A549 (cell line): ENCODE results near the gene CDH11. TPM values are rescaled to one million over a fixed set of nuclear protein-coding genes. Genes with fewer than 3 reads are reported as not detected.

Source experiments
- ATAC-seq, 2 experiments: fragments of 200-7000 bp in 1 of 2; fragments of >200 bp in 1 of 2; cut with Nextera tagmentation in 1 of 2; cut with Tn5 transposase in 1 of 2; 3 replicates each; pipeline versions ENCODE4 v1.8.0 to v1.9.1; 2018 to 2020; ENCODE audit warnings: mild to moderate bottlenecking in 1 of 2, moderate library complexity in 1 of 2
- CTCF ChIA-PET: fragments of 300-600 bp; sonication (Branson Sonifier 250); formaldehyde crosslinking; extraction: SDS; loops from one replicate; lab custom pipeline; 2021; ENCODE audit warnings: antibody characterized with exemption, inconsistent platforms; lab: Yijun Ruan, JAX
- POLR2A ChIA-PET: fragments of 350-600 bp; formaldehyde crosslinking; extraction: SDS; loops from one replicate; lab custom pipeline; 2021; ENCODE audit warnings: antibody characterized with exemption, inconsistent platforms; lab: Yijun Ruan, JAX
- DNase-seq, 2 experiments: peaks; one replicate each; pipeline versions ENCODE4 v3.0.0 to v3.0.0-alpha.2; 2011 to 2016; ENCODE audit warnings: low read depth in 1 of 2, low spot score in 1 of 2
- FAIRE-seq: peaks from 2 replicates; lab custom pipeline; 2011; peaks lifted over from hg19 to GRCh38; lab: Jason Lieb, UNC
- H3K27ac ChIP-seq, 2 experiments: fragments of >200 bp; sonication (Bioruptor Twin); formaldehyde crosslinking; 3 replicates each; pipeline ENCODE4 v1.5.1; 2016 to 2017
- H3K4me1 ChIP-seq: fragments of >200 bp; sonication (Bioruptor Twin); formaldehyde crosslinking; 3 replicates; pipeline ENCODE4 v1.6.1; 2016
- H3K4me2 ChIP-seq: fragments of >200 bp; sonication (Bioruptor Twin); formaldehyde crosslinking; 3 replicates; pipeline ENCODE4 v1.6.1; 2016
- H3K4me3 ChIP-seq: fragments of >200 bp; sonication (Bioruptor Twin); formaldehyde crosslinking; 3 replicates; pipeline ENCODE4 v1.5.1; 2016
- H3K9me3 ChIP-seq: fragments of >200 bp; sonication (Bioruptor Twin); formaldehyde crosslinking; 3 replicates; pipeline ENCODE4 v1.6.1; 2016
- BHLHE40 ChIP-seq: IDR thresholded peaks from 2 replicates; pipeline ENCODE4 v1.6.1; 2012; ENCODE audit warnings: low read depth, low read length, inconsistent platforms
- CBX2 ChIP-seq: fragments of 200-600 bp; sonication (generic); IDR thresholded peaks from 2 replicates; pipeline ENCODE4 v1.6.1; 2016; ENCODE audit warnings: low read depth, mild to moderate bottlenecking, borderline replicate concordance
- CEBPB ChIP-seq, 2 experiments: fragments of >200 bp in 1 of 2; sonication (Bioruptor Twin) in 1 of 2; formaldehyde crosslinking in 1 of 2; IDR thresholded peaks; 2 replicates each; pipeline ENCODE4 v1.6.1; 2012 to 2016
- CHD2 ChIP-seq: fragments of 150-350 bp; IDR thresholded peaks from 2 replicates; pipeline ENCODE4 v1.6.1; 2014; ENCODE audit warnings: low read length; ENCODE audit not compliant: partially characterized antibody
- CHD4 ChIP-seq: fragments of 200-600 bp; sonication (generic); IDR thresholded peaks from 2 replicates; pipeline ENCODE4 v1.6.1; 2016; ENCODE audit warnings: antibody characterized with exemption, mild to moderate bottlenecking, borderline replicate concordance
- EHF ChIP-seq: fragments of 250-450 bp; sonication (Bioruptor Pico); IDR thresholded peaks from 2 replicates; pipeline ENCODE4 v1.5.0; 2020; ENCODE audit warnings: mild to moderate bottlenecking
- EHMT2 ChIP-seq: fragments of 200-600 bp; sonication (generic); IDR thresholded peaks from 2 replicates; pipeline ENCODE4 v1.6.1; 2016; ENCODE audit warnings: antibody characterized with exemption, low read depth, mild to moderate bottlenecking, moderate library complexity
- EP300 ChIP-seq, 2 experiments: fragments of >200 bp; sonication (Bioruptor Twin); formaldehyde crosslinking; IDR thresholded peaks; 2 replicates in 1 of 2; 3 replicates in 1 of 2; pipeline ENCODE4 v1.6.1; 2016 to 2017
- FOSL2 ChIP-seq, 2 experiments: fragments of 450-650 bp in 1 of 2; fragments of >200 bp in 1 of 2; sonication (Bioruptor Twin) in 1 of 2; formaldehyde crosslinking; IDR thresholded peaks; 2 replicates each; pipeline versions ENCODE4 v1.5.0 to v1.6.1; 2016 to 2020; ENCODE audit warnings: mild to moderate bottlenecking in 1 of 2, moderate library complexity in 1 of 2
- GATA3 ChIP-seq: IDR thresholded peaks from 2 replicates; pipeline ENCODE4 v1.6.1; 2012; ENCODE audit warnings: borderline replicate concordance
- HOXB13 ChIP-seq: fragments of 250-450 bp; sonication (Bioruptor Pico); IDR thresholded peaks from 2 replicates; pipeline ENCODE4 v1.5.0; 2020; ENCODE audit warnings: low read depth, mild to moderate bottlenecking, moderate library complexity
- HOXB5 ChIP-seq: fragments of 250-450 bp; sonication (Bioruptor Pico); IDR thresholded peaks from 2 replicates; pipeline ENCODE4 v1.5.0; 2020; ENCODE audit warnings: mild to moderate bottlenecking, moderate library complexity
- JUN ChIP-seq, 2 experiments: fragments of >200 bp; sonication (Bioruptor Twin); formaldehyde crosslinking; IDR thresholded peaks; 2 replicates in 1 of 2; 3 replicates in 1 of 2; pipeline ENCODE4 v1.6.1; 2016 to 2017
- KDM5A ChIP-seq: fragments of 200-600 bp; sonication (generic); IDR thresholded peaks from 2 replicates; pipeline ENCODE4 v1.6.1; 2016; ENCODE audit warnings: antibody characterized with exemption, mild to moderate bottlenecking
- MAFK ChIP-seq: fragments of 450-650 bp; IDR thresholded peaks from 2 replicates; pipeline ENCODE4 v1.6.1; 2014; ENCODE audit not compliant: partially characterized antibody
- NPAS2 ChIP-seq: fragments of 250-450 bp; sonication (Bioruptor Pico); IDR thresholded peaks from 2 replicates; pipeline ENCODE4 v1.8.0; 2022; ENCODE audit warnings: mild to moderate bottlenecking, moderate library complexity, borderline replicate concordance
- NR3C1 ChIP-seq: fragments of >200 bp; sonication (Bioruptor Twin); formaldehyde crosslinking; IDR thresholded peaks from 3 replicates; pipeline ENCODE4 v1.6.1; 2017
- POLR2A ChIP-seq: IDR thresholded peaks from 2 replicates; pipeline ENCODE4 v1.6.1; 2012; ENCODE audit warnings: mild to moderate bottlenecking, low read length
- RAD21 ChIP-seq, 2 experiments: fragments of >200 bp in 1 of 2; sonication (Bioruptor Twin) in 1 of 2; formaldehyde crosslinking in 1 of 2; IDR thresholded peaks in 1 of 2; conservative IDR thresholded peaks in 1 of 2; 2 replicates in 1 of 2; 3 replicates in 1 of 2; pipeline ENCODE4 v1.6.1; 2012 to 2018; ENCODE audit warnings: inconsistent platforms in 1 of 2
- RARB ChIP-seq: fragments of 250-450 bp; sonication (Bioruptor Pico); IDR thresholded peaks from 2 replicates; pipeline ENCODE4 v1.8.0; 2021; ENCODE audit warnings: mild to moderate bottlenecking, moderate library complexity
- RCOR1 ChIP-seq: fragments of 150-350 bp; IDR thresholded peaks from 2 replicates; pipeline ENCODE4 v1.6.1; 2014; ENCODE audit warnings: antibody characterized with exemption, low read length, low read depth
- RFX5 ChIP-seq: fragments of 450-650 bp; IDR thresholded peaks from 2 replicates; pipeline ENCODE4 v1.7.1; 2014; ENCODE audit warnings: antibody characterized with exemption, mild to moderate bottlenecking, moderate library complexity
- SREBF2 ChIP-seq: fragments of 450-650 bp; IDR thresholded peaks from 2 replicates; pipeline ENCODE4 v1.6.1; 2014; ENCODE audit warnings: mild to moderate bottlenecking, moderate library complexity
- TFCP2L1 ChIP-seq: fragments of 250-450 bp; sonication (Bioruptor Pico); IDR thresholded peaks from 2 replicates; pipeline ENCODE4 v1.5.0; 2021; ENCODE audit warnings: mild to moderate bottlenecking
- ZC3H11A ChIP-seq: fragments of 450-650 bp; IDR thresholded peaks from 2 replicates; pipeline ENCODE4 v1.6.1; 2014; ENCODE audit warnings: antibody characterized with exemption, mild to moderate bottlenecking
- WGBS: methylation state at CpG from one replicate; pipeline ENCODE4 v1.1.6; 2017; ENCODE audit errors: missing lambda C conversion rate; 5-methylcytosine and 5-hydroxymethylcytosine counted together
- polyA plus RNA-seq, 4 experiments: library from polyadenylated mRNA; depleted of rRNA in 3 of 4; stranded (reverse); fragments of >200 nt; fragmentation: RNase III in 1 of 4; extraction: RNeasy Plus Mini Kit Qiagen cat#74134 plus additional on column Dnase treatment in 1 of 4; gene quantifications; 2 replicates in 3 of 4; 3 replicates in 1 of 4; pipeline ENCODE4 v1.2.3, GENCODE V29; 2011 to 2017
- TF ChIP-seq, protein P1 (sequence below): fragments of >200 bp; sonication (Bioruptor Twin); formaldehyde crosslinking; IDR thresholded peaks from 2 replicates; pipeline ENCODE4 v1.6.1; 2016
- TF ChIP-seq, protein P2 (sequence below): fragments of >200 bp; sonication (Bioruptor Twin); formaldehyde crosslinking; IDR thresholded peaks from 3 replicates; pipeline ENCODE4 v1.5.1; 2016
- TF ChIP-seq, protein P3 (sequence below): IDR thresholded peaks from 2 replicates; pipeline ENCODE4 v1.6.1; 2012
- TF ChIP-seq, protein P4 (sequence below): fragments of 150-350 bp; IDR thresholded peaks from 2 replicates; pipeline ENCODE4 v1.6.1; 2014; ENCODE audit warnings: low read depth, mild to moderate bottlenecking, low read length
- TF ChIP-seq, protein P5 (sequence below): IDR thresholded peaks from 2 replicates; pipeline ENCODE4 v1.6.1; 2012
- TF ChIP-seq, protein P6 (sequence below): fragments of 250-450 bp; sonication (Bioruptor Pico); IDR thresholded peaks from 2 replicates; pipeline ENCODE4 v1.5.0; 2020; ENCODE audit warnings: low read depth, mild to moderate bottlenecking, moderate library complexity
- TF ChIP-seq, protein P7 (sequence below): IDR thresholded peaks from 2 replicates; pipeline ENCODE4 v1.6.1; 2012; ENCODE audit warnings: low read depth, borderline replicate concordance
- TF ChIP-seq, protein P8 (sequence below): fragments of 450-650 bp; IDR thresholded peaks from 2 replicates; pipeline ENCODE4 v1.6.1; 2014; ENCODE audit warnings: antibody characterized with exemption

CDH11 gene
- polyA plus RNA-seq, 2 of the 4 experiments (the other 2 are of a cell fraction) = 0.72 to 1.1 TPM

DNA sequence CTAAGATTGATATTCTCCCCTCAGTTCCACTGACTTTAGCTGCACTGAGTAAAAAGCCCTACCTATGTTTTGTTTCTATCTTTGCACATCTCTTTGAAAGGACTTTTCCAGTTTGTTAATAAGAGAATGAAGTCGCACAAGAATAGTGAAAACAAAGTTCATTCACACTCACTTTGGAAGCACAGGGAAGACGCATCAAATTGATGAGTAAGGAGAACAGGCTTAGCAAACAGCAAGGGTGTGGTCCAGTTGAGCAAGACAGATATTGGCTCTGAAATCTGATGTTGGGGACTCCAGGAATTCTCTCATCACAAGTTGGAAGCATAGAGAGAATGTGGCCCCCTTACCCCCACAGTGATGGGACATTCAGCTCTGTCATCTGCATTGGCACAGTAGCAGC is 221.3 kb downstream of the CDH11 start:
- no peak for FAIRE-seq
- Histone ChIP-seq H3K4me1 (no peaks in the 10 kb centered on the region), H3K4me2 (no peak overlapping the region), H3K9me3 (no peaks in the 10 kb centered on the region), H3K27ac (no peak overlapping the region), H3K4me3 (no peak overlapping the region)
- WGBS = 2% methylated on average over 2 of the region's 2 CpGs
- ATAC-seq = no peak
- CTCF ChIA-PET = no interaction called here
- no peak for DNase-seq
- POLR2A ChIA-PET = no interaction called here
- TF ChIP-seq EHMT2 = no peak
- no peak for TF ChIP-seq NR3C1
- no peak for TF ChIP-seq HOXB13
- TF ChIP-seq CBX2 = no peak
- TF ChIP-seq SREBF2 = no peak
- no peak for TF ChIP-seq EP300 (IDR thresholded peaks at IDR 0.05)
- no peak for TF ChIP-seq JUN (IDR thresholded peaks at IDR 0.05)
- TF ChIP-seq, protein P1, sequence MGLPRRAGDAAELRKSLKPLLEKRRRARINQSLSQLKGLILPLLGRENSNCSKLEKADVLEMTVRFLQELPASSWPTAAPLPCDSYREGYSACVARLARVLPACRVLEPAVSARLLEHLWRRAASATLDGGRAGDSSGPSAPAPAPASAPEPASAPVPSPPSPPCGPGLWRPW = no peak
- no peak for TF ChIP-seq POLR2A
- TF ChIP-seq BHLHE40 = no peak
- TF ChIP-seq RFX5 = no peak
- TF ChIP-seq MAFK = no peak
- TF ChIP-seq EHF (CRISPR knock-in tag) = no peak
- TF ChIP-seq, protein P2, sequence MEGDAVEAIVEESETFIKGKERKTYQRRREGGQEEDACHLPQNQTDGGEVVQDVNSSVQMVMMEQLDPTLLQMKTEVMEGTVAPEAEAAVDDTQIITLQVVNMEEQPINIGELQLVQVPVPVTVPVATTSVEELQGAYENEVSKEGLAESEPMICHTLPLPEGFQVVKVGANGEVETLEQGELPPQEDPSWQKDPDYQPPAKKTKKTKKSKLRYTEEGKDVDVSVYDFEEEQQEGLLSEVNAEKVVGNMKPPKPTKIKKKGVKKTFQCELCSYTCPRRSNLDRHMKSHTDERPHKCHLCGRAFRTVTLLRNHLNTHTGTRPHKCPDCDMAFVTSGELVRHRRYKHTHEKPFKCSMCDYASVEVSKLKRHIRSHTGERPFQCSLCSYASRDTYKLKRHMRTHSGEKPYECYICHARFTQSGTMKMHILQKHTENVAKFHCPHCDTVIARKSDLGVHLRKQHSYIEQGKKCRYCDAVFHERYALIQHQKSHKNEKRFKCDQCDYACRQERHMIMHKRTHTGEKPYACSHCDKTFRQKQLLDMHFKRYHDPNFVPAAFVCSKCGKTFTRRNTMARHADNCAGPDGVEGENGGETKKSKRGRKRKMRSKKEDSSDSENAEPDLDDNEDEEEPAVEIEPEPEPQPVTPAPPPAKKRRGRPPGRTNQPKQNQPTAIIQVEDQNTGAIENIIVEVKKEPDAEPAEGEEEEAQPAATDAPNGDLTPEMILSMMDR = no peak
- TF ChIP-seq, protein P3, sequence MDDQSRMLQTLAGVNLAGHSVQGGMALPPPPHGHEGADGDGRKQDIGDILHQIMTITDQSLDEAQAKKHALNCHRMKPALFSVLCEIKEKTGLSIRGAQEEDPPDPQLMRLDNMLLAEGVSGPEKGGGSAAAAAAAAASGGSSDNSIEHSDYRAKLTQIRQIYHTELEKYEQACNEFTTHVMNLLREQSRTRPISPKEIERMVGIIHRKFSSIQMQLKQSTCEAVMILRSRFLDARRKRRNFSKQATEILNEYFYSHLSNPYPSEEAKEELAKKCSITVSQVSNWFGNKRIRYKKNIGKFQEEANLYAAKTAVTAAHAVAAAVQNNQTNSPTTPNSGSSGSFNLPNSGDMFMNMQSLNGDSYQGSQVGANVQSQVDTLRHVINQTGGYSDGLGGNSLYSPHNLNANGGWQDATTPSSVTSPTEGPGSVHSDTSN = no peak
- no peak for TF ChIP-seq GATA3
- no peak for TF ChIP-seq RCOR1
- TF ChIP-seq, protein P4, sequence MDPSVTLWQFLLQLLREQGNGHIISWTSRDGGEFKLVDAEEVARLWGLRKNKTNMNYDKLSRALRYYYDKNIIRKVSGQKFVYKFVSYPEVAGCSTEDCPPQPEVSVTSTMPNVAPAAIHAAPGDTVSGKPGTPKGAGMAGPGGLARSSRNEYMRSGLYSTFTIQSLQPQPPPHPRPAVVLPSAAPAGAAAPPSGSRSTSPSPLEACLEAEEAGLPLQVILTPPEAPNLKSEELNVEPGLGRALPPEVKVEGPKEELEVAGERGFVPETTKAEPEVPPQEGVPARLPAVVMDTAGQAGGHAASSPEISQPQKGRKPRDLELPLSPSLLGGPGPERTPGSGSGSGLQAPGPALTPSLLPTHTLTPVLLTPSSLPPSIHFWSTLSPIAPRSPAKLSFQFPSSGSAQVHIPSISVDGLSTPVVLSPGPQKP = no peak

DNA sequence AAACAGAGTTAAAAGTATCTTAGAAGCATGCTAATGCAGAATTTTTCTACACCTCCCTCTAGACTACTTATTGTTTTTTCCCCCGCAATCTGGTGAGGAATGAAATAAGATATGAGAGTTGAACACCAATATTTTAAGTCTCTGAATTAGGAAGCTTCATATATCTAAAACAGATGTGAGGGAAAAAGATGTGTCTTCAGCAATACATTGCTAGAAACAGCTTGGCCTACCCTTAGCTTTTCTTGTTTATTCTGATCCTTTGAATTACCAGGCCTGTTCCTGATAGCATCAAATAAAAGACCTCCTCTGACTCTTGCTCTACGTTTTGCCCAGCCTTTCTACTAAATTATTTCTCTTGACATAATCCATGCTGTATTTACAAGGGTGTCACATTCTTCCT is 221.8 kb downstream of the CDH11 start:
- Histone ChIP-seq H3K4me2 (no peak overlapping the region), H3K9me3 (no peaks in the 10 kb centered on the region), H3K4me3 (no peak overlapping the region), H3K27ac (no peak overlapping the region), H3K4me1 (no peaks in the 10 kb centered on the region)
- DNase-seq (no peak), FAIRE-seq (no peak), ATAC-seq (no peak)
- CTCF ChIA-PET = no interaction called here
- POLR2A ChIA-PET = no interaction called here
- TF ChIP-seq, protein P5, sequence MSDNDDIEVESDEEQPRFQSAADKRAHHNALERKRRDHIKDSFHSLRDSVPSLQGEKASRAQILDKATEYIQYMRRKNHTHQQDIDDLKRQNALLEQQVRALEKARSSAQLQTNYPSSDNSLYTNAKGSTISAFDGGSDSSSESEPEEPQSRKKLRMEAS = no peak
- TF ChIP-seq, protein P6, sequence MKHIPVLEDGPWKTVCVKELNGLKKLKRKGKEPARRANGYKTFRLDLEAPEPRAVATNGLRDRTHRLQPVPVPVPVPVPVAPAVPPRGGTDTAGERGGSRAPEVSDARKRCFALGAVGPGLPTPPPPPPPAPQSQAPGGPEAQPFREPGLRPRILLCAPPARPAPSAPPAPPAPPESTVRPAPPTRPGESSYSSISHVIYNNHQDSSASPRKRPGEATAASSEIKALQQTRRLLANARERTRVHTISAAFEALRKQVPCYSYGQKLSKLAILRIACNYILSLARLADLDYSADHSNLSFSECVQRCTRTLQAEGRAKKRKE (CRISPR knock-in tag) = no peak
- no peak for TF ChIP-seq HOXB5 (CRISPR knock-in tag)
- TF ChIP-seq KDM5A = no peak
- TF ChIP-seq TFCP2L1 (CRISPR knock-in tag) = no peak
- TF ChIP-seq EP300 (IDR thresholded peaks at IDR 0.05) = no peak
- TF ChIP-seq SREBF2 = no peak
- TF ChIP-seq RFX5 = no peak
- TF ChIP-seq CHD2 = no peak
- TF ChIP-seq RAD21 (conservative IDR thresholded peaks at IDR 0.05 in 1 of 2, IDR thresholded peaks at IDR 0.05 in 1 of 2) = no peak
- no peak for TF ChIP-seq ZC3H11A
- no peak for TF ChIP-seq FOSL2 (IDR thresholded peaks at IDR 0.05)
- no peak for TF ChIP-seq FOSL2 (CRISPR knock-in tag; IDR thresholded peaks at IDR 0.05)
- TF ChIP-seq CHD4 = no peak
- TF ChIP-seq EHMT2 = no peak
- no peak for TF ChIP-seq RARB (CRISPR knock-in tag)
- TF ChIP-seq, protein P7, sequence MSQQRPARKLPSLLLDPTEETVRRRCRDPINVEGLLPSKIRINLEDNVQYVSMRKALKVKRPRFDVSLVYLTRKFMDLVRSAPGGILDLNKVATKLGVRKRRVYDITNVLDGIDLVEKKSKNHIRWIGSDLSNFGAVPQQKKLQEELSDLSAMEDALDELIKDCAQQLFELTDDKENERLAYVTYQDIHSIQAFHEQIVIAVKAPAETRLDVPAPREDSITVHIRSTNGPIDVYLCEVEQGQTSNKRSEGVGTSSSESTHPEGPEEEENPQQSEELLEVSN = no peak
- no peak for TF ChIP-seq CEBPB (IDR thresholded peaks at IDR 0.05)
- no peak for TF ChIP-seq BHLHE40
- TF ChIP-seq, protein P8, sequence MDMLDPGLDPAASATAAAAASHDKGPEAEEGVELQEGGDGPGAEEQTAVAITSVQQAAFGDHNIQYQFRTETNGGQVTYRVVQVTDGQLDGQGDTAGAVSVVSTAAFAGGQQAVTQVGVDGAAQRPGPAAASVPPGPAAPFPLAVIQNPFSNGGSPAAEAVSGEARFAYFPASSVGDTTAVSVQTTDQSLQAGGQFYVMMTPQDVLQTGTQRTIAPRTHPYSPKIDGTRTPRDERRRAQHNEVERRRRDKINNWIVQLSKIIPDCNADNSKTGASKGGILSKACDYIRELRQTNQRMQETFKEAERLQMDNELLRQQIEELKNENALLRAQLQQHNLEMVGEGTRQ = no peak
- TF ChIP-seq NPAS2 (CRISPR knock-in tag) = no peak
- WGBS = 38% methylated on average over 2 of the region's 2 CpGs
